OCI-LY7 (cell line): ENCODE measurements around the gene MAPK8IP3. TPM values are rescaled to one million over a fixed set of nuclear protein-coding genes. Genes with fewer than 3 reads are reported as not detected.

Experiments
- BruUV-seq: library from RNA; stranded (reverse); fragments of 400-500 nt; replicated peaks from 2 replicates; lab custom pipeline; 2021; lab: Mats Ljungman, UMichigan
- CTCF ChIA-PET: fragments of 300-600 bp; sonication (Branson Sonifier 250); formaldehyde crosslinking; loops from one replicate; lab custom pipeline; 2022; ENCODE audit warnings: antibody characterized with exemption; ENCODE audit not compliant: unreplicated experiment; lab: Charles Lee
- POLR2A ChIA-PET: fragments of 300-600 bp; sonication (Branson Sonifier 250); formaldehyde crosslinking; loops from one replicate; lab custom pipeline; 2022; ENCODE audit warnings: antibody characterized with exemption; lab: Charles Lee
- DNase-seq: peaks from one replicate; pipeline ENCODE4 v3.0.0-alpha.2; 2015; ENCODE audit warnings: low spot score
- H2AFZ ChIP-seq: fragments of 200-600 bp; sonication (generic), shearing (Covaris generic); 2 replicates; pipeline ENCODE4 v1.6.1; 2014; ENCODE audit warnings: mild to moderate bottlenecking, antibody characterized with exemption, low read length, moderate library complexity
- H3K27ac ChIP-seq: fragments of 200-600 bp; sonication (generic); 2 replicates; pipeline ENCODE4 v1.5.1; 2014; ENCODE audit warnings: mixed run types, low read depth, mild to moderate bottlenecking, moderate library complexity, low read length, inconsistent platforms; ENCODE audit not compliant: poor library complexity, severe bottlenecking
- H3K36me3 ChIP-seq: fragments of 200-600 bp; sonication (generic); 2 replicates; pipeline ENCODE4 v1.6.1; 2014; ENCODE audit warnings: mild to moderate bottlenecking, antibody characterized with exemption, low read length, moderate library complexity, mixed read lengths; ENCODE audit not compliant: insufficient read depth
- H3K4me1 ChIP-seq: fragments of 200-600 bp; sonication (generic); 2 replicates; pipeline ENCODE4 v1.5.1; 2014; ENCODE audit warnings: mild to moderate bottlenecking, low read length; ENCODE audit not compliant: insufficient read depth, poor library complexity, severe bottlenecking
- H3K4me2 ChIP-seq: fragments of 200-600 bp; sonication (generic); 2 replicates; pipeline ENCODE4 v1.6.1; 2014; ENCODE audit warnings: mild to moderate bottlenecking, low read length
- H3K4me3 ChIP-seq: fragments of 200-600 bp; sonication (generic); 2 replicates; pipeline ENCODE4 v1.5.1; 2014; ENCODE audit warnings: mild to moderate bottlenecking, low read depth, low read length; ENCODE audit not compliant: poor library complexity, severe bottlenecking
- H3K79me2 ChIP-seq: fragments of 200-600 bp; sonication (generic); 2 replicates; pipeline ENCODE4 v1.6.1; 2016; ENCODE audit warnings: low read depth, mild to moderate bottlenecking, low read length, moderate library complexity, mixed read lengths; ENCODE audit not compliant: insufficient read depth
- H3K9me2 ChIP-seq: fragments of 200-600 bp; sonication (generic); 2 replicates; pipeline ENCODE4 v1.6.1; 2016; ENCODE audit warnings: mild to moderate bottlenecking, low read length, mixed read lengths; ENCODE audit not compliant: insufficient read depth
- H3K9me3 ChIP-seq: fragments of 200-600 bp; sonication (generic); 2 replicates; pipeline ENCODE4 v1.6.1; 2014; ENCODE audit warnings: mild to moderate bottlenecking, mixed run types, low read length, mixed read lengths
- H4K20me1 ChIP-seq: fragments of 200-600 bp; sonication (generic); 2 replicates; pipeline ENCODE4 v1.6.1; 2014; ENCODE audit warnings: mild to moderate bottlenecking, antibody characterized with exemption, low read length, moderate library complexity, mixed read lengths; ENCODE audit not compliant: insufficient read depth
- EZH2phosphoT487 ChIP-seq: fragments of 200-600 bp; sonication (generic); IDR thresholded peaks from 2 replicates; pipeline ENCODE4 v1.6.1; 2018; ENCODE audit warnings: low read depth, borderline replicate concordance, mild to moderate bottlenecking, mixed run types, antibody characterized with exemption, low read length, moderate library complexity, mixed read lengths
- intact Hi-C: fragments of 100-400 bp; cut with micrococcal nuclease; formaldehyde crosslinking; loops from one replicate; pipeline ENCODE4 v1.10.0; 2022; ENCODE audit not compliant: unreplicated experiment
- total RNA-seq, 2 experiments: library from RNA; depleted of rRNA in 1 of 2; stranded (reverse); fragments of >200 nt in 1 of 2; shearing (Covaris generic) in 1 of 2; gene quantifications; 2 replicates each; pipeline ENCODE4 v1.2.3, GENCODE V29; 2014 to 2022
- TF ChIP-seq, protein P1 (sequence below): fragments of 200-600 bp; sonication (generic); conservative IDR thresholded peaks from 2 replicates; pipeline ENCODE4 v1.5.1; 2014; ENCODE audit warnings: mild to moderate bottlenecking, antibody characterized with exemption, low read length, moderate library complexity, mixed read lengths

The MAPK8IP3 gene
- total RNA-seq, 2 experiments from 2014 or later: 114 to 130 TPM

DNA sequence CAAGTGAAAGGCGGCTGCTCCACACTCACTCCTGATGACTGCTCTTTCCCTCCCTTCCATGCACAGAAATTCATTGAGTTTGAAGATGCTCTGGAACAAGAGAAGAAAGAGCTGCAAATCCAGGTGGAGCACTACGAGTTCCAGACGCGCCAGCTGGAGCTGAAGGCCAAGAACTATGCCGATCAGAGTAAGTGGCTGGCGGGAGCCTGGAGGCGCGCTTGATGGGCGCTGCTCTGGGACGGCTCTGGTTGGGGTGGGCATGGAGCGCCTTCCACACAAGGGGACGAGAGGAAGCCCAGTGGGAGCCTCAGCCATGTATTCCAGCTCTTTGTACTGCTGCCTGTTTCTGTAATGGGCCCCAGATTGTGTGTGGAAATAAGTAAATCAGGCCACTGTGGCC is 18.5 kb downstream of the MAPK8IP3 start:
- Histone ChIP-seq H3K4me2 (no peak overlapping the region), H3K9me2 (no peaks in the 10 kb centered on the region), H3K4me3 (no peak overlapping the region), H2AFZ (no peak overlapping the region), H3K27ac (no peak overlapping the region), H3K4me1 (peaks cover 5% of the 10 kb centered on the region), H4K20me1 (0 out of 2 replicates have a peak, but pooled peaks cover 4% of the 10 kb centered on the region), H3K36me3 (peaks cover 39% of the 10 kb centered on the region), H3K79me2 (peaks cover 13% of the 10 kb centered on the region; the same call in 1 of the 2 replicates), H3K9me3 (no peaks in the 10 kb centered on the region)
- BruUV-seq: no TSS peak
- POLR2A ChIA-PET: interaction anchor here (1.3 kb wide), 1 partner anchor 13 kb away, joined by 4 read pairs; no protein-coding TSS in a partner anchor
- intact Hi-C loops: no loop called here
- no peak for DNase-seq
- TF ChIP-seq, protein P1, sequence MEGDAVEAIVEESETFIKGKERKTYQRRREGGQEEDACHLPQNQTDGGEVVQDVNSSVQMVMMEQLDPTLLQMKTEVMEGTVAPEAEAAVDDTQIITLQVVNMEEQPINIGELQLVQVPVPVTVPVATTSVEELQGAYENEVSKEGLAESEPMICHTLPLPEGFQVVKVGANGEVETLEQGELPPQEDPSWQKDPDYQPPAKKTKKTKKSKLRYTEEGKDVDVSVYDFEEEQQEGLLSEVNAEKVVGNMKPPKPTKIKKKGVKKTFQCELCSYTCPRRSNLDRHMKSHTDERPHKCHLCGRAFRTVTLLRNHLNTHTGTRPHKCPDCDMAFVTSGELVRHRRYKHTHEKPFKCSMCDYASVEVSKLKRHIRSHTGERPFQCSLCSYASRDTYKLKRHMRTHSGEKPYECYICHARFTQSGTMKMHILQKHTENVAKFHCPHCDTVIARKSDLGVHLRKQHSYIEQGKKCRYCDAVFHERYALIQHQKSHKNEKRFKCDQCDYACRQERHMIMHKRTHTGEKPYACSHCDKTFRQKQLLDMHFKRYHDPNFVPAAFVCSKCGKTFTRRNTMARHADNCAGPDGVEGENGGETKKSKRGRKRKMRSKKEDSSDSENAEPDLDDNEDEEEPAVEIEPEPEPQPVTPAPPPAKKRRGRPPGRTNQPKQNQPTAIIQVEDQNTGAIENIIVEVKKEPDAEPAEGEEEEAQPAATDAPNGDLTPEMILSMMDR: no peak
- TF ChIP-seq EZH2phosphoT487: no peak
- CTCF ChIA-PET: interaction anchor here (0.5 to 0.8 kb wide), 3 partner anchors 13 to 190 kb away, joined by 3 read pairs; no protein-coding TSS in a partner anchor

DNA sequence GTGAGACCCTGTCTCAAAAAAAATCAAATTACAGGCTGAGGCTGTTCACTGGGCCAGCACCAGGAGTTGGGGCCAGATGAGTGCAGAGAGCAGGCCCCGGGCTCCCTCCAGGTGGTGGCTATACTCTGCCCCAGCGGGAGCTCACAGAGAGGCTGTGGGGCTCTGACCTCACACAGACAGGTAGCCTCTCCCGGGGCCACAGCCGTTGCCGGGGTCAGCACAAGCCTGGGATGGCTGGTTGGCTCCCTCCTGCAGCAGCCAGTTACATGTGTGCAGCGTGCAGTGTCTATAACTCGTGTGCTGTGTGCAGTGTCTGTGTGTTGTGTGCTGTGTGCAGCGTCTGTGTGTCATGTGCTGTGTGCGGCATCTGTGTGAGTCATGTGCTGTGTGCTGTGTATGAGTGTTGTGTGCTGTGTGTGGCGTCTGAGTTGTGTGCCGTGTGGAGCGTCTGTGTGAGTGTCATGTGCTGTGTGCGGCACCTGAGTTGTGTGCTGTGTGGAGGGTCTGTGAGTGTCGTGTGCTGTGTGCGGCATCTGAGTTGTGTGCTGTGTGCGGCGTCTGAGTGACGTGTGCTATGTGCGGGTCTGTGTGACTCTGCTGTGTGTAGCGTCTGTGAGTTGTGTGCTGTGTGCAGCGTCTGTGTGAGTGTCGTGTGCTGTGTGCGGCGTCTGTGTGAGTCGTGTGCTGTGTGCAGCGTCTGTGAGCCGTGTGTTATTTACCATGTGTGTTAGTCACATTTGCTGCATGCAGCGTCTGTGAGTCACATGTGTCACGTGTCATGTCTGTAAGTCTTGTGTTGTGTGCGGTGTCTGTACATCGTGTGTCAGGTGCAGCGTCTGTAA is 20.9 kb downstream of the MAPK8IP3 start:
- ChIA-PET CTCF (no interaction called here), POLR2A (no interaction called here)
- Histone ChIP-seq H4K20me1 (0 out of 2 replicates have a peak, but pooled peaks cover 4% of the 10 kb centered on the region), H3K9me3 (no peaks in the 10 kb centered on the region), H3K9me2 (no peaks in the 10 kb centered on the region), H3K79me2 (peaks cover 12% of the 10 kb centered on the region; the same call in 1 of the 2 replicates), H3K36me3 (peaks cover 46% of the 10 kb centered on the region), H2AFZ (no peak overlapping the region), H3K27ac (no peak overlapping the region), H3K4me2 (no peak overlapping the region), H3K4me1 (no peaks in the 10 kb centered on the region), H3K4me3 (no peak overlapping the region)
- no peak for TF ChIP-seq EZH2phosphoT487
- TF ChIP-seq, protein P1: no peak
- BruUV-seq: no TSS peak
- no peak for DNase-seq
- intact Hi-C loops: no loop called here
